ENCODE measurements around the gene JSRP1.

JSRP1 gene

GRCh38 chr19:2207008-2207407 lies 49.2 kb downstream of the JSRP1 start:
- DNase-seq: no peak
- in situ Hi-C loops (cut with MboI; ENCODE audit: low pct_unique_long_range_greater_than_20kb, low sequenced_read_pairs): no loop called here

- in situ Hi-C loops (cut with MboI; ENCODE audit: low pct_unique_long_range_greater_than_20kb, low sequenced_read_pairs): no loop called here
- DNase-seq: no peak
Measured at GRCh38 chr19:2202366-2202765, 53.9 kb downstream of the JSRP1 start.

Measured in KBM-7 (cell line).